Breast epithelium (tissue), 4 donors: ENCODE measurements around the gene OXER1. TPM values are rescaled to one million over a fixed set of nuclear protein-coding genes. Genes with fewer than 3 reads are reported as not detected.

Source experiments
- DNase-seq, 2 donors: peaks; one replicate each; pipeline ENCODE4 v3.0.0-alpha.2; 2019; ENCODE audit warnings: low spot score in 2 of 2
- H3K27ac ChIP-seq, 2 donors: fragments of 200-600 bp; sonication (generic) in 1 of 2; one replicate each; pipeline ENCODE4 v1.5.1; 2016 to 2019; ENCODE audit warnings: mild to moderate bottlenecking in 1 of 2
- H3K27me3 ChIP-seq, 2 donors: fragments of 200-600 bp; sonication (generic) in 1 of 2; one replicate each; pipeline versions ENCODE4 v1.5.1 to v1.6.0; 2017 to 2019; ENCODE audit warnings: control low read depth in 1 of 2, mild to moderate bottlenecking in 1 of 2
- H3K36me3 ChIP-seq: fragments of 200-600 bp; one replicate; pipeline ENCODE4 v1.5.1; 2019
- H3K4me1 ChIP-seq, 2 donors: fragments of 200-600 bp; sonication (generic); one replicate each; pipeline ENCODE4 v1.5.1; 2016 to 2019; ENCODE audit warnings: control low read depth in 1 of 2
- H3K4me3 ChIP-seq, 3 donors: fragments of 200-600 bp; sonication (generic); 1 replicate in 2 of 3; 2 replicates in 1 of 3; pipeline ENCODE4 v1.5.1; 2016 to 2019; ENCODE audit warnings: mild to moderate bottlenecking in 3 of 3, moderate library complexity in 2 of 3
- H3K9me3 ChIP-seq, 2 donors: fragments of 200-600 bp; sonication (generic) in 1 of 2; one replicate each; pipeline ENCODE4 v1.5.1; 2016 to 2019; ENCODE audit warnings: control low read depth in 1 of 2
- POLR2A ChIP-seq: fragments of 450-650 bp; IDR thresholded peaks from one replicate; pipeline ENCODE4 v1.6.1; 2016; ENCODE audit warnings: antibody characterized with exemption, mild to moderate bottlenecking, moderate library complexity
- POLR2AphosphoS5 ChIP-seq, 3 donors: sonication (generic); formaldehyde crosslinking; IDR thresholded peaks; one replicate each; pipeline ENCODE4 v1.6.1; 2017; ENCODE audit warnings: antibody characterized with exemption in 3 of 3
- intact Hi-C: fragments of 100-400 bp; cut with DNase I; formaldehyde crosslinking; loops from one replicate; pipeline ENCODE4 v1.15.1; 2023; ENCODE audit warnings: low total_unique reads
- total RNA-seq, 3 donors: library from RNA; depleted of rRNA; stranded (reverse); fragments of >200 nt; gene quantifications; one replicate each; pipeline ENCODE4 v1.1.0, GENCODE V29; 2016
- TF ChIP-seq, protein P1 (sequence below), 3 donors: fragments of 450-650 bp; IDR thresholded peaks; one replicate each; pipeline ENCODE4 v1.5.1; 2016 to 2017; ENCODE audit warnings: antibody characterized with exemption in 3 of 3, mild to moderate bottlenecking in 3 of 3, moderate library complexity in 3 of 3

The OXER1 gene
- total RNA-seq, 3 donors from 2014 or later: 0.80 to 1.0 (median 0.98) TPM

- Histone ChIP-seq H3K9me3 (no peaks in the 10 kb centered on the region), H3K27ac (no peak overlapping the region), H3K4me3 (no peak overlapping the region), H3K4me1 (no peaks in the 10 kb centered on the region), H3K36me3 (no peaks in the 10 kb centered on the region), H3K27me3 (no peaks in the 10 kb centered on the region)
- DNase-seq: no peak
- intact Hi-C loops: no loop called here
- TF ChIP-seq, protein P1, sequence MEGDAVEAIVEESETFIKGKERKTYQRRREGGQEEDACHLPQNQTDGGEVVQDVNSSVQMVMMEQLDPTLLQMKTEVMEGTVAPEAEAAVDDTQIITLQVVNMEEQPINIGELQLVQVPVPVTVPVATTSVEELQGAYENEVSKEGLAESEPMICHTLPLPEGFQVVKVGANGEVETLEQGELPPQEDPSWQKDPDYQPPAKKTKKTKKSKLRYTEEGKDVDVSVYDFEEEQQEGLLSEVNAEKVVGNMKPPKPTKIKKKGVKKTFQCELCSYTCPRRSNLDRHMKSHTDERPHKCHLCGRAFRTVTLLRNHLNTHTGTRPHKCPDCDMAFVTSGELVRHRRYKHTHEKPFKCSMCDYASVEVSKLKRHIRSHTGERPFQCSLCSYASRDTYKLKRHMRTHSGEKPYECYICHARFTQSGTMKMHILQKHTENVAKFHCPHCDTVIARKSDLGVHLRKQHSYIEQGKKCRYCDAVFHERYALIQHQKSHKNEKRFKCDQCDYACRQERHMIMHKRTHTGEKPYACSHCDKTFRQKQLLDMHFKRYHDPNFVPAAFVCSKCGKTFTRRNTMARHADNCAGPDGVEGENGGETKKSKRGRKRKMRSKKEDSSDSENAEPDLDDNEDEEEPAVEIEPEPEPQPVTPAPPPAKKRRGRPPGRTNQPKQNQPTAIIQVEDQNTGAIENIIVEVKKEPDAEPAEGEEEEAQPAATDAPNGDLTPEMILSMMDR (IDR thresholded peaks at IDR 0.05): no peak
- no peak for TF ChIP-seq POLR2A
- TF ChIP-seq POLR2AphosphoS5 (IDR thresholded peaks at IDR 0.05): no peak
Observed at GRCh38 chr2:42770288-42771131, 6.6 kb upstream of the OXER1 start.

DNA sequence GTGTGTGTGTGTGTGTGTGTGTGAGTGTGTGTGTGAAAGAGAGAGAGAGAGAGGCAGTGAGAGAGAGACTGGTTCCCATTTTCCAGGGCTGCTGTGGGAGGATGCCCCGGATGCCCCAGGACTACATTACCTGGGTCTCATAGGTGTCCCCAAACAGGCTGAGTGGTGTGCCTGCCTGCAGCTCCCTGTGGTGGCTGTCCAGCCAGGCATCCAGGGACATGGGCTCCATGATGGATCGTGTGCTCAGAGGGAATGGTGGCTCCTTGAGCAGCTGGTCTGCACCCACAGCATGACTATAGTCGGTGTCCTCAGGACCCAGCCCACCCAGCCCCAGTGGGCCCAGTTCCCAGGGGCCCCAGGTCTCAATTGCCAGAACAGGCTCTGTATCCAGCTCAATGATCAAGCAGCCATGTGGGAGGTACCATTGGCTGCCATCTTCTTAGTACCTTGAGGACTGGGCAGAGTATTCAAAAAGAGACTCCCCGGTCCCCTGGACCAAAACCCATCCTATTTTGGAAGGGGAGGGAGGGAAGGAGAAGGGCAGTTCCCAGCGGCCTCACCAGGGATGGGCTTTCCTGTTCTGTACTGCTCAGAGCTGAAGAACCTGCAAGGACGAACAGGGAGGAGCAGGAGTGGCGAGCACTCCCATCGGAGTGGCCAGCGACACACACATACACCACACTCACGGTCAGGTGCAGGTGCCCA lies 5.8 kb upstream of the OXER1 start:
- Histone ChIP-seq H3K36me3 (no peaks in the 10 kb centered on the region), H3K9me3 (no peaks in the 10 kb centered on the region), H3K4me3 (no peak overlapping the region), H3K4me1 (no peaks in the 10 kb centered on the region), H3K27ac (no peak overlapping the region), H3K27me3 (no peaks in the 10 kb centered on the region)
- DNase-seq: no peak
- intact Hi-C loops: no loop called here
- TF ChIP-seq, protein P1 (IDR thresholded peaks at IDR 0.05): no peak
- no peak for TF ChIP-seq POLR2A
- no peak for TF ChIP-seq POLR2AphosphoS5 (IDR thresholded peaks at IDR 0.05)

- no peak overlapping the region for H3K27ac ChIP-seq
- intact Hi-C loops: no loop called here
- H3K27me3 ChIP-seq: no peaks in the 10 kb centered on the region
- H3K36me3 ChIP-seq: no peaks in the 10 kb centered on the region
- no peaks in the 10 kb centered on the region for H3K9me3 ChIP-seq
- no peak overlapping the region for H3K4me3 ChIP-seq
- no peak for DNase-seq
- TF ChIP-seq POLR2A: no peak
- no peaks in the 10 kb centered on the region for H3K4me1 ChIP-seq
Observed at GRCh38 chr2:42768706-42769256, 4.8 kb upstream of the OXER1 start.

- no peak for DNase-seq
- Histone ChIP-seq H3K27me3 (no peaks in the 10 kb centered on the region), H3K36me3 (no peaks in the 10 kb centered on the region), H3K27ac (no peak overlapping the region), H3K4me3 (no peak overlapping the region), H3K4me1 (no peaks in the 10 kb centered on the region), H3K9me3 (no peaks in the 10 kb centered on the region)
- TF ChIP-seq POLR2A: no peak
- TF ChIP-seq, protein P1 (IDR thresholded peaks at IDR 0.05): no peak
- no peak for TF ChIP-seq POLR2AphosphoS5 (IDR thresholded peaks at IDR 0.05)
- intact Hi-C loops: no loop called here
Observed at GRCh38 chr2:42767899-42768705, 4.2 kb upstream of the OXER1 start.

DNA sequence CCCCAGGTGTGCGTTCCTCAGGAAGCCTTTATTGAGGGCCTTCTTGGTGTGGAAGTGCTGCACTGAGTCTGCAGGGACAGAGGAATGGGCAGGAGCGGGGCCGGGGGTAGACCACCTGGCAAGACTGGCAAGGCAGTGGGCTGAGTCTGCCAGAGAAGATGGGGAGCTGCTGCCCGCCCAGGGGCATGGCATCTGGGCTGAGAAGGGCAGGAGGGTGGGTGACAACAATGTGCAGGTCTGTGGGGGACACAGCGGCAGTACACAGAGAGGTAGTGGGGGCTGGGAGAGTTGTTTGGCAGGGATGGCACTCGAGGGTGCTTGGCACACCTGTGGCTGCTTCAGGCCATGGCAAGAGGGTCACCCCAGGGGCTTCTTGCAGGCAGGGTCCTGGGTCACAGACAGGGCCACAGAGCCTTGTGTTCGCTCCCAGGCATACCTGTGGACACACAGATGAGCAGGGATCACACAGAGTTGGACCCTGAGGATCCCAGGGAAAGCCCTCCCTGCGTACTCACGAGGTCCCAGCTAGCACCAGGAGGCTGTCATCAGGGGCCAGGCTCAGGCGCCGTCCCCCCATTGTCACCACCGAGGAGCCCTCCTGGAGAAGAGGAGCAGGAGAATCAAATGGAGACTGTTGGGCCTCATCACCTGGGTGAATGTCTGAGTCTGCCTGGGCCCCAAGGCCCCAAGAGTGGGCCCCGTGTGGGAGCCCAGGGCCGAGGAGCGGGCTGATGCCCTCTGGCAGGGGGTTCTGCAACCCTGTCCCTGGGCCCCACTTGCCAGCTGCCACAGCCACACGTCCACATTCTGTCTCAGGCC lies 3.4 kb upstream of the OXER1 start:
- no peaks in the 10 kb centered on the region for H3K36me3 ChIP-seq

More for the DNA sequence above, 3.4 kb upstream of the OXER1 start:
- no peaks in the 10 kb centered on the region for H3K9me3 ChIP-seq
- H3K4me3 ChIP-seq: no peak overlapping the region
- no peaks in the 10 kb centered on the region for H3K4me1 ChIP-seq
- H3K27ac ChIP-seq: no peak overlapping the region
- no peak for TF ChIP-seq POLR2A
- intact Hi-C loops: no loop called here
- H3K27me3 ChIP-seq: no peaks in the 10 kb centered on the region
- no peak for DNase-seq
